WI38 (cell line): ENCODE results near the gene NFATC2.

Experiments
- H3K4me3 ChIP-seq: 2 replicates; pipeline ENCODE4 v1.5.1; 2011; ENCODE audit warnings: low read depth, mild to moderate bottlenecking, control low read depth, low read length
- TF ChIP-seq, protein P1 (sequence below): IDR thresholded peaks from 2 replicates; pipeline ENCODE4 v1.5.1; 2012; ENCODE audit warnings: low read depth, mild to moderate bottlenecking, control low read depth, low read length

NFATC2 gene

DNA sequence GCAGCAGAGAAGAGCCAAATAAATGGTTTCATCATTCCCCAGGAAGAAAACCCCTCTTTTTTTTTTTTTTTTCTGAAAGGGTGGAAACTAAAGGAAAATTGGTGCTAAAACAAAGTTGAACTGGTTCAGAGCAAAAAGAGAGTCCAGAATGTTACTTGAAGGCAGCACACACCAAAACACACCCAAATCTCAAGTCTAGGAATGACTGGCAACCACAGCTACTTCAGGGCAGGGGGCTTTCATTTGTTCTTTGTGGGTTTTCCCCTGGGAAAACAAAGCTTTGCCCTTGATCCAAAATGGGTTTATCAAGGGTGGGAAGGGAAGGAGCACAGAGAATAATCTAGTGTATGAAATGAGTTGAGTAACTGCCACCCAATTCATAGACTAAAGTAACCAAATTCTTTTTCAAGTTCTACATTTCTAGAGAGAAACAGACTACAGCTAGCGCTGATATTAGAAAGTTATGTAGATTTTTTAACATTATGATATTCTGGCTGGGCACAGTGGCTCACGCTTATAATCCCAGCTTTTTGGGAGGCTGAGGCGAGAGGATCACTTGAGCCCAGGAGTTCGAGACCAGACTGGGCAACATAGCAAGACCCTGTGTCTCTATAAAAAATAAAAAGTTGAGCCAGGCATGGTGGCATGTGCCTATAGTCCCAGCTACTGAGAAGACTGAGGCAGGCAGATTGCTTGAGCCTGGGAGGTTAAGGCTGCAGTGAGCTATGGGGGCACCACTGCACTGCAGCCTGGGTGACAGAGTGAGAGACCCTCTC is 119.8 kb downstream of the NFATC2 start:
- no peak overlapping the region for H3K4me3 ChIP-seq
- TF ChIP-seq, protein P1, sequence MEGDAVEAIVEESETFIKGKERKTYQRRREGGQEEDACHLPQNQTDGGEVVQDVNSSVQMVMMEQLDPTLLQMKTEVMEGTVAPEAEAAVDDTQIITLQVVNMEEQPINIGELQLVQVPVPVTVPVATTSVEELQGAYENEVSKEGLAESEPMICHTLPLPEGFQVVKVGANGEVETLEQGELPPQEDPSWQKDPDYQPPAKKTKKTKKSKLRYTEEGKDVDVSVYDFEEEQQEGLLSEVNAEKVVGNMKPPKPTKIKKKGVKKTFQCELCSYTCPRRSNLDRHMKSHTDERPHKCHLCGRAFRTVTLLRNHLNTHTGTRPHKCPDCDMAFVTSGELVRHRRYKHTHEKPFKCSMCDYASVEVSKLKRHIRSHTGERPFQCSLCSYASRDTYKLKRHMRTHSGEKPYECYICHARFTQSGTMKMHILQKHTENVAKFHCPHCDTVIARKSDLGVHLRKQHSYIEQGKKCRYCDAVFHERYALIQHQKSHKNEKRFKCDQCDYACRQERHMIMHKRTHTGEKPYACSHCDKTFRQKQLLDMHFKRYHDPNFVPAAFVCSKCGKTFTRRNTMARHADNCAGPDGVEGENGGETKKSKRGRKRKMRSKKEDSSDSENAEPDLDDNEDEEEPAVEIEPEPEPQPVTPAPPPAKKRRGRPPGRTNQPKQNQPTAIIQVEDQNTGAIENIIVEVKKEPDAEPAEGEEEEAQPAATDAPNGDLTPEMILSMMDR, result no peak

- TF ChIP-seq, protein P1, result no peak
- no peak overlapping the region for H3K4me3 ChIP-seq
Measured at GRCh38 chr20:51420805-51421204, 121.7 kb downstream of the NFATC2 start.

- H3K4me3 ChIP-seq, result no peak overlapping the region
- TF ChIP-seq, protein P1, result no peak
Measured at GRCh38 chr20:51420111-51420510, 122.4 kb downstream of the NFATC2 start.

- no peak overlapping the region for H3K4me3 ChIP-seq
- TF ChIP-seq, protein P1, result no peak
Measured at GRCh38 chr20:51419646-51420045, 122.9 kb downstream of the NFATC2 start.

GRCh38 chr20:51419231-51419630 is 123.3 kb downstream of the NFATC2 start:
- TF ChIP-seq, protein P1, result no peak
- no peak overlapping the region for H3K4me3 ChIP-seq

DNA sequence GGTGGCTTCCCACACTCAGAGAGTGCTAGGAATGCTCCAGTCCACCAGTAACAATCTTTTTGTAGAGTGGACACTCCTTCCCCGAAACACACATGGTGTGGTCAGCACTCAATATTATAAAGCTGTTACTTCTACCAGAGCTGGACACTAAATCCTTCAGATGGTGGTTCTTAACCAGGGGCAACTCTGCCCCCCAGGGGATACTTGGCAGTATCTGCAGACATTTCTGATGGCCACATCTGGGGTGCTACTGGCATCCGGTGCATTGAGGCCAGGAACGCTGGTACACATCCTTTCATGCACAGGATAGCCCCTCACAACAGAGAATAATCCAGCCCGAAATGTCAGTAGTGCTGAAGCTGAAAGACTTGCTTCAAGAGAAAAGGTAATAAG is 124.4 kb downstream of the NFATC2 start:
- TF ChIP-seq, protein P1, result no peak
- no peak overlapping the region for H3K4me3 ChIP-seq

- no peak overlapping the region for H3K4me3 ChIP-seq
- TF ChIP-seq, protein P1, result no peak
Measured at GRCh38 chr20:51417250-51418136, 125.0 kb downstream of the NFATC2 start.
